GM18526 (cell line): ENCODE measurements around the gene YPEL3.

Source experiments
- POLR2A ChIP-seq: IDR thresholded peaks from 3 replicates; pipeline ENCODE4 v1.6.1; 2011; ENCODE audit not compliant: insufficient read length; ENCODE audit errors: extremely low read depth

Gene YPEL3

GRCh38 chr16:30068333-30068732, 27.7 kb downstream of the YPEL3 start:
- no peak for TF ChIP-seq POLR2A

DNA sequence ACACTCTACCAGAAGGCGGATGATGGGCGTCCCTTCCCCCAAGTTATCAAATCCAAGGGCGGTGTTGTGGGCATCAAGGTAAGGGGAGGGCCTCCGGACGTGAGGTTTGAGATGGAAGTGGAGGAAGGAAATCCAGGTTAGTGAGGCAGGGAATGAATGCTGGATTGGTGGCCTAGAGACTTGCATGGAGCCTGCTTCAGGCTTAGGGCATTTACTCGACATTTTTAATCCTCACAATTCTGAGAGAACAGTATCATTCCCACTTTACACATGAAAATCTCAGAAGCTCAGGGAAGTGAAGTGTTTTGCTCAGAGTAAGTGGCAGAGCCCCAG, 28.5 kb downstream of the YPEL3 start:
- TF ChIP-seq POLR2A, result no peak

- TF ChIP-seq POLR2A, result no peak
These were observed 29.0 kb downstream of the YPEL3 start for GRCh38 chr16:30066761-30067583.

GRCh38 chr16:30065943-30066760, 29.9 kb downstream of the YPEL3 start:
- TF ChIP-seq POLR2A, result no peak

DNA sequence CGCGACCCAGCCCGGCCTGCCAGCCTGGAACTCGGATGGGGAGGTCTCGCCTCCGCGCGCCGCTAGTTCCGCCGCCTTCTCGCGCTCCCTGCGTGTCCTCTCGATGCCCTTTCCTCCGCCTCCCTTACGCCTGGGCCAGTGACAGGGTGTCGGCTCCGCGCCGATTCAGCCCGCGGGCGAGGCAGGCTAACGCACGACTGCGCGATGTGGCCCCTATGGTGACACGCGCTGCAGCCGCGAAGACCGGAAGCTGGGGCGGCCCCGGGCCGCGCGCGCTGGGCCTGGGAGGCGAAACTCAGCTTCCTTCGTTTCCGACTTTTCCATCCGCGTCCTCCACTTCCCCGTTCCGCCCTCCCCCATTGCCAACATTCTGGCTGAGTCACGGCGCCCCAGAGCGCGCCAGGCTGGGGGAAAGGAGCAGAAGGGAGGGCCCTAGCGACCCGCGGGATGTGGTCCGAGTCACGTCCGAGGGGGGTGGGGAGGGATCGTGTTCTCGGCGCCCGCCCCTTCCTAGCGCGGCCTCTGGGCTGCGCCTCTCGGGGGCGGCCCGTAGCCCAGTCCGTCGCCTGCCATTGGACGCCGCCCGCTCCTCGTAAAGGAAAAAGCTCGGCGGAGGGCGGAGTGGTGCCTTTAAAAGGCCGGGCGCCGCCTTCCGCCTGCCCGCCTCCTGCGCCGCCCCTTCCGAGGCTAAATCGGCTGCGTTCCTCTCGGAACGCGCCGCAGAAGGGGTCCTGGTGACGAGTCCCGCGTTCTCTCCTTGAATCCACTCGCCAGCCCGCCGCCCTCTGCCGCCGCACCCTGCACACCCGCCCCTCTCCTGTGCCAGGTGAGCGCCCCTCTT, 30.7 kb downstream of the YPEL3 start, which contains the start of gene ALDOA:
TSS of gene ALDOA (plus strand) at position 659 of the 841 bp plus-strand sequence. CDS start 1,138 bp downstream, outside the sequence.
- peak; percentile 92 for TF ChIP-seq POLR2A

- no peak for TF ChIP-seq POLR2A
These were observed 31.3 kb downstream of the YPEL3 start for GRCh38 chr16:30064729-30065101.

- peak; percentile 64 for TF ChIP-seq POLR2A
These were observed 31.9 kb downstream of the YPEL3 start for GRCh38 chr16:30063893-30064728.

GRCh38 chr16:30063278-30063892, 32.6 kb downstream of the YPEL3 start:
- TF ChIP-seq POLR2A, result no peak

GRCh38 chr16:30060836-30061554, 35.0 kb downstream of the YPEL3 start:
- TF ChIP-seq POLR2A, result no peak

DNA sequence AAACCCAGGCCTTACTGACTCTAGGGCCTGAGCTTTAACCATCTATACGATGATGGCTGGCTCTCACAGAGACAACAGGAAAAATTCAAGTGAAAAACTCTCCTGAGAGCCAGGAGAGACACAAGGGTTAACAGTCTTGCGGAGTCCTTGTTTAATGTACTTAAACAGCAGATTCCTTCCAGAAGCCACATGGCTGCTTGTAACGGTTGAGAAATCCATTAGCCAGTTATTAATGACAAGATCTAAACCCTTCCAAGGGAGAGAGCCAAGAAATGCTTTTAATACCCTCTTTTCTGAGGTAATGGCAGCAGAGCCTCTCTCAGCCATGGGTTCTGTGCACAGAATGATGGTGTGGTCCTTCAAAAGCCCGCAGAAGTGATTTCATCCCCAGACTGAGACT, 35.7 kb downstream of the YPEL3 start:
- no peak for TF ChIP-seq POLR2A

- TF ChIP-seq POLR2A, result no peak
These were observed 41.0 kb downstream of the YPEL3 start for GRCh38 chr16:30054959-30055553.

- TF ChIP-seq POLR2A, result no peak
These were observed 41.6 kb downstream of the YPEL3 start for GRCh38 chr16:30054451-30054850.

DNA sequence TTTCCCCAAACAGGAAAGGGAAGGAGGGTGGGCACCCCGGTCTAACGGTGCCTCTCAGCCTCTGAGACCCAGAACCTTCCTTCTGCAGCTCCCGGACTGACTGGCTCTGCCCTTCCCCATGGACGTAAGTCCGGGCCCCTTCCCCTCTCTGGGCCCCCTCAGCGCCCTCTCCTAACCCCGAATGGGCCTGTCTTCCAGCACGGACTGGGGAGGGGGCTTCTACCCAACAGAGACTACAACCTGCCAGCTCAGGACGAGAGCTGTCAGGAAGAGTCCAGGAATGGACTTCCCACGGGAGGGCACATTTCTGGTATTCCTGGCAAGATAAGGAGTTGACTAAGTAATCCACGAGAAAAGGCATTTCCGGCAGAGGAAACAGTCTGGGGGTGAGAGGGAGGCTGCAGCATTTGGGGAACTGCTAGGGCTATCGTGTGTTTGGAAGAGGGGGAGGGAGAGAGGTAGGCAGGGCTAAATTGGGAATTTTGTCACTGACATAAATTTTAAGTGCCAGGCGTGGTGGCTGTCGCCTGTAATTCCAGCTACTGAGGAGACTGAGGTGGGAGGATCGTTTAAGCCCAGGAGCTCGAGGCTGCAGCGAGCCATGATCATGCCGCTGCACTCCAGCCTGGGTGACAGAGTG, 42.5 kb downstream of the YPEL3 start:
- TF ChIP-seq POLR2A, result no peak
